Left cardiac atrium (tissue), 4 donors: ENCODE results near the gene FCRL6. TPM values are rescaled to one million over a fixed set of nuclear protein-coding genes. Genes with fewer than 3 reads are reported as not detected.

Experiments
- ATAC-seq, 2 donors: fragments of 200-7000 bp; cut with Tn5 transposase; one replicate each; pipeline ENCODE4 v1.9.1; 2020; ENCODE audit warnings: mild to moderate bottlenecking in 2 of 2, moderate library complexity in 2 of 2
- DNase-seq: peaks from one replicate; pipeline ENCODE4 v3.0.0-alpha.2; 2020
- intact Hi-C, 2 donors: fragments of 100-400 bp; cut with DNase I; formaldehyde crosslinking; loops; one replicate each; pipeline versions ENCODE4 v1.14.1 to v1.15.1; 2022 to 2023
- total RNA-seq, 2 donors: library from RNA; stranded (reverse); fragmentation: NEBNext Ultra II Directional; extraction: Animal tissue kit (Norgen Biotek cat#: 25700); gene quantifications; one replicate each; pipeline ENCODE4 v1.2.1, GENCODE V29; 2021
- donor health status: DM: no; HTN: yes; CAD: no.
- donor health status: DM: no; HTN: yes; CAD: no; lungs with severe emphysema.
- donor health status: DM: yes; HTN: yes; CAD: no.
- donor health status: Dilated cardiomyopathy.

FCRL6 gene
- total RNA-seq, 2 donors from 2014 or later, result 0.21 to 1.1 TPM

GRCh38 chr1:159791461-159791860 is 10.7 kb upstream of the FCRL6 start:
- DNase-seq, result no peak
- ATAC-seq, result no peak
- intact Hi-C loops, result no loop called here

GRCh38 chr1:159795534-159795933 is 6.6 kb upstream of the FCRL6 start:
- intact Hi-C loops, result loop anchor here in 1 of 2 donors (5.0 kb wide), 2 partner anchors 142 to 212 kb away; no protein-coding TSS in a partner anchor
- no peak for DNase-seq

DNA sequence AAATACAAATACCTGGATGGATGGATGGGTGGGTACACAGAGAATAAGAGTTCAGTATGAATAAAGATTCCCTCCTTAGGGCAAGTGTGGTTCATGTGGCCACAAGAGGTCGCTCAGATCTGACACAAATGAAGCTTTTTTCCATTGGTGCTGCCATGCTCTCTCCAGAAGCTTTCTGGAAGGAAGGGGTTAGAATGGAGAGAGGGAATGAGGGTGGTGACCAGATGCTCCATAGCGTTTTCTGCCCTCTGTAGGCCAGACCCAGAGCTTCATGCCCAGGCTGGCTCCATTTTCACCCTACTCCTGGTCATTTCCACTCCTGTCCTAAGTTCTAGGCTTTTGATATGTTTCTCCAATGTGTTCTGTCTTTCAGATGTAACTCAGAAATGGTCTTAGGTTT is 3.3 kb upstream of the FCRL6 start:
- DNase-seq (peak; percentile 77), ATAC-seq (peak; percentile 90 to 93)
- intact Hi-C loops, result loop anchor here in 1 of 2 donors (1.0 to 5.0 kb wide), 3 partner anchors 92 to 208 kb away; no protein-coding TSS in a partner anchor

More at GRCh38 chr1:159795534-159795933, 6.6 kb upstream of the FCRL6 start:
- no peak for ATAC-seq

DNA sequence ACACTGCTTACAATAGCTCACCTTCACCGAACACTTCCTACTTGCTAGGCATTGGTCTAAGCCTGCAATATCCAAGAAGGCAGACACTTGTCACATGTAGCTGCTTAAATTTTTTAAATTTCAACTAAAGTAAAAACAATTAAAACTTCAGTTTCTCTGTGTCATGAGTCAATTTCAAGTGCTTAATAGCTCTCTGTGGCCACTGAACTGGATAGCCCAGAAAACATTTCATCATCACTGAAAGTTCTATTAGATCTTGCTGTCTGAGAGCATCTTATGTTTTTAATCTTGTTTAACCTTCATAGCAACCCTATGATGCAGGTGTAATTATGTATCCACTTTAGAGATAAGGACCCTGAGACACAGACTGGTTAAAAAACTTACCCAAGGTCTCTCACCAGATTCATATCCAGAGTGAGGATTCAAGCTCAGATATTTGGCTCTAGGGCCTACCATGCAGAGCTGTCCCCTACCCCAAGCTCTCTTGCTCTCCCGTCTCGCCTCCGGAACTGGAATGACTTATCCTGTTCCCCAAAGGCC is 2.6 kb upstream of the FCRL6 start:
- intact Hi-C loops, result loop anchor here in 1 of 2 donors (5.0 kb wide), 2 partner anchors 138 to 208 kb away; no protein-coding TSS in a partner anchor
- no peak for DNase-seq
- no peak for ATAC-seq

- no peak for ATAC-seq
- intact Hi-C loops, result loop anchor here in 1 of 2 donors (5.0 kb wide), 1 partner anchor 92 kb away; no protein-coding TSS in a partner anchor
- DNase-seq, result no peak
Measured at GRCh38 chr1:159800177-159800930, 1.8 kb upstream of the FCRL6 start.

DNA sequence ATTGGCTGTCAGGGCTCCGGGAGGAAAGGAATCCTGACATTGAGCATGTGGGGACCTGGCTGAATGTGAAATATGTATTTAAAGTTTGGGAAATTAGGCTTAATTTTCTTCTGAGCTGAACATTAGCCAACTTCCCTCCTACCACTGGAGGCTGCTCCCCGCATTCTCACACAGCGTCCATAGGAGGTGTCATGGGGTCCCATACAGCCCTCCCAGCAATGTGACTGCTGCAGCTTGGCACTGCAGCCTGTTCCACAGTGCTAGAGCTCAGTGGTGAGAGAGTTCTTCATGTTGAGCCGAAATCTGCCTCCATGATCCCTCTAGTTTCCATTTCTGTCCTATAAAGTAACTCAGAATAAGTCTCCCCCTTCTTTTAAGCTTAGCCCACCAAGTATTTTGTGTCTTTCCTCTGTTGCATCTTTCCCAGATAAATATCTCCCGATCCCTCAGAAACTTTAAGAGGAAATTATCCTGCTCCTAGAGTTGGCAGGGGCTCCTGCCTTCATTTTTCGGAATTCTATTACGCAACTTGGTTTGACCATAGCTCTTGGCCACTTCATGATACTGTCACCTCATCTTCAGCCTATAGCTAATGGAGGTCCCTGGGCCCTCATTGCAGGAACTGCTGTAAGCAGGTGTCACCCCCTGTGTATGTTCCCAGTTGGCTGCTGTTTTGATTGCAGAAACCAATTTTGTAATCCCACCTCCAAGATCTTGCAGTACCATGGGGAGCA is 2.0 kb downstream of the FCRL6 start:
- DNase-seq (no peak), ATAC-seq (no peak)
- intact Hi-C loops, result loop anchor here in 1 of 2 donors (5.0 kb wide), 1 partner anchor 88 kb away; no protein-coding TSS in a partner anchor

GRCh38 chr1:159804924-159805323 is 2.8 kb downstream of the FCRL6 start:
- intact Hi-C loops, result loop anchor here in 1 of 2 donors (5.0 kb wide), 1 partner anchor 87 kb away; no protein-coding TSS in a partner anchor
- DNase-seq (no peak), ATAC-seq (no peak)

- intact Hi-C loops, result no loop called here
- ATAC-seq (no peak), DNase-seq (no peak)
Measured at GRCh38 chr1:159815926-159816325, 13.8 kb downstream of the FCRL6 start.

- intact Hi-C loops, result no loop called here
- DNase-seq (no peak), ATAC-seq (no peak)
Measured at GRCh38 chr1:159817276-159818041, 15.3 kb downstream of the FCRL6 start.

GRCh38 chr1:159821171-159821867 is 19.2 kb downstream of the FCRL6 start:
- intact Hi-C loops, result no loop called here
- no peak for DNase-seq
- ATAC-seq, result peak in 1 of 2 donors; percentile 37

GRCh38 chr1:159823406-159823805 is 21.2 kb downstream of the FCRL6 start:
- ATAC-seq (no peak), DNase-seq (no peak)
- intact Hi-C loops, result no loop called here

- ATAC-seq (no peak), DNase-seq (no peak)
- intact Hi-C loops, result no loop called here
Measured at GRCh38 chr1:159825564-159825963, 23.4 kb downstream of the FCRL6 start.

- DNase-seq (peak; percentile 44), ATAC-seq (peak; percentile 52 to 66)
- intact Hi-C loops, result no loop called here
Measured at GRCh38 chr1:159826441-159827101, 24.4 kb downstream of the FCRL6 start, which contains the start of gene SLAMF8. Gene SLAMF8 (plus strand): TSS chr1:159826873. CDS start chr1:159826899, 26 bp downstream.

DNA sequence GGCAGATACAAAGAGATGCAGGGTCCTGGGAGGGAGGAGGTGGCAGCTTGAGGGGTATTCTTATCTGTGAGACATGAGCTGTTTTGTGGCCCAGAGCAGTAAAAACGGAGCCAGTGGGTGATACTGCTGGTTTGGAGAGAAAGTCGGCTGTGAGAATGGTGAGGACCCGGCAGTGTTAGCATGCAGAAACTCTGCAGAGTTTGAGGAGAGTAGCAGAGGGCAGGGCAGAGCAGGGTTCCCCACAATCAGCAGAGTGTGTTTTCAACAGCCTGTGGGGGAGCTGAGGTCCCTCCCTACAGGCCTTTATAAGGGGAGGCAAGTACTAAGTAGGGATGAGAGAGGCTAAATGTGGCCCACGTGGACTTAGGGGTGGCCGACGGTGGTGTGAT is 24.9 kb downstream of the FCRL6 start:
- DNase-seq, result no peak
- peak in 1 of 2 donors; percentile 4 for ATAC-seq
- intact Hi-C loops, result no loop called here

GRCh38 chr1:159827549-159827948 is 25.4 kb downstream of the FCRL6 start:
- no peak for DNase-seq
- intact Hi-C loops, result no loop called here
- ATAC-seq, result no peak

- no peak for ATAC-seq
- intact Hi-C loops, result no loop called here
- DNase-seq, result no peak
Measured at GRCh38 chr1:159828176-159828575, 26.0 kb downstream of the FCRL6 start.

- intact Hi-C loops, result no loop called here
- no peak for ATAC-seq
- no peak for DNase-seq
Measured at GRCh38 chr1:159828581-159829272, 26.6 kb downstream of the FCRL6 start.
